CD4-positive, alpha-beta T cell treated with Interferon gamma for 1 hour (primary cell): ENCODE results near the gene HEATR5A.
A peak's percentile ranks its signal among the peaks of the same experiment; 100 is the strongest.

Experiments
- DNase-seq: peaks from one replicate; pipeline ENCODE4 v3.0.0-alpha.2; 2020

Gene HEATR5A

GRCh38 chr14:31425905-31426304 is 5.6 kb upstream of the HEATR5A start:
- no peak for DNase-seq

- DNase-seq = no peak
Measured at GRCh38 chr14:31421200-31421599, 850 bp upstream of the HEATR5A start.

GRCh38 chr14:31419967-31420318 is 407 bp downstream of the HEATR5A start:
- peak; percentile 2 for DNase-seq

GRCh38 chr14:31419179-31419966 is 977 bp downstream of the HEATR5A start:
- no peak for DNase-seq

GRCh38 chr14:31418440-31418839 is 1.9 kb downstream of the HEATR5A start:
- no peak for DNase-seq

GRCh38 chr14:31414190-31414833 is 6.0 kb downstream of the HEATR5A start:
- DNase-seq = no peak

GRCh38 chr14:31411218-31411727 is 9.1 kb downstream of the HEATR5A start:
- no peak for DNase-seq

GRCh38 chr14:31410048-31410650 is 10.2 kb downstream of the HEATR5A start:
- DNase-seq = no peak

GRCh38 chr14:31408421-31408820 is 11.9 kb downstream of the HEATR5A start:
- no peak for DNase-seq

GRCh38 chr14:31405599-31406232 is 14.6 kb downstream of the HEATR5A start:
- DNase-seq = no peak

- DNase-seq = no peak
Measured at GRCh38 chr14:31405106-31405505, 15.2 kb downstream of the HEATR5A start.

GRCh38 chr14:31403707-31404106 is 16.6 kb downstream of the HEATR5A start:
- no peak for DNase-seq

- no peak for DNase-seq
Measured at GRCh38 chr14:31402764-31403439, 17.4 kb downstream of the HEATR5A start.

- no peak for DNase-seq
Measured at GRCh38 chr14:31401369-31401932, 18.9 kb downstream of the HEATR5A start.

GRCh38 chr14:31400031-31400638 is 20.2 kb downstream of the HEATR5A start:
- DNase-seq = no peak

- no peak for DNase-seq
Measured at GRCh38 chr14:31395572-31396205, 24.7 kb downstream of the HEATR5A start.

GRCh38 chr14:31395119-31395518 is 25.2 kb downstream of the HEATR5A start:
- no peak for DNase-seq

GRCh38 chr14:31391977-31392503 is 28.3 kb downstream of the HEATR5A start:
- no peak for DNase-seq

GRCh38 chr14:31391473-31391872 is 28.9 kb downstream of the HEATR5A start:
- no peak for DNase-seq

GRCh38 chr14:31389946-31390345 is 30.4 kb downstream of the HEATR5A start:
- no peak for DNase-seq

GRCh38 chr14:31388687-31389413 is 31.5 kb downstream of the HEATR5A start:
- no peak for DNase-seq
